HepG2 (cell line): ENCODE results near the gene LAMA5. TPM values are rescaled to one million over a fixed set of nuclear protein-coding genes. Genes with fewer than 3 reads are reported as not detected.

Experiments
- ADNP ChIP-seq: sonication (generic); formaldehyde crosslinking; IDR thresholded peaks from 2 replicates; pipeline ENCODE4 v1.4.0; 2020; ENCODE audit warnings: missing genetic modification reagents
- AGO2 ChIP-seq: fragments of 200-400 bp; formaldehyde crosslinking; optimal IDR thresholded peaks from 2 replicates; pipeline ENCODE3; 2017; ENCODE audit warnings: mild to moderate bottlenecking, low read depth, low read length, moderate library complexity
- ATM ChIP-seq: fragments of 450-650 bp; IDR thresholded peaks from 2 replicates; pipeline ENCODE4 v1.7.1; 2017; ENCODE audit warnings: mild to moderate bottlenecking, borderline replicate concordance
- BCL6 ChIP-seq: IDR thresholded peaks from 2 replicates; pipeline ENCODE4 v1.6.1; 2016; ENCODE audit warnings: missing genetic modification reagents, missing compliant biosample characterization
- HDAC1 ChIP-seq: sonication (generic); formaldehyde crosslinking; IDR thresholded peaks from 2 replicates; pipeline ENCODE4 v1.5.1; 2020; ENCODE audit warnings: mild to moderate bottlenecking, missing genetic modification reagents
- IKZF1 ChIP-seq: fragments of 450-650 bp; IDR thresholded peaks from 2 replicates; pipeline ENCODE4 v1.7.1; 2016
- NFKBIZ ChIP-seq: IDR thresholded peaks from 2 replicates; pipeline ENCODE4 v1.6.1; 2018; ENCODE audit warnings: missing genetic modification reagents, missing compliant biosample characterization
- ZFP36L1 ChIP-seq: sonication (generic); formaldehyde crosslinking; IDR thresholded peaks from 2 replicates; pipeline ENCODE4 v1.8.0; 2022; ENCODE audit warnings: mild to moderate bottlenecking, missing genetic modification reagents, moderate library complexity
- ZNF230 ChIP-seq: sonication (generic); formaldehyde crosslinking; IDR thresholded peaks from 2 replicates; pipeline ENCODE4 v1.4.0; 2020; ENCODE audit warnings: mild to moderate bottlenecking, missing genetic modification reagents
- ZNF501 ChIP-seq: sonication (generic); formaldehyde crosslinking; IDR thresholded peaks from 2 replicates; pipeline ENCODE4 v1.5.1; 2020; ENCODE audit warnings: mild to moderate bottlenecking, moderate library complexity, missing genetic modification reagents
- ZNF546 ChIP-seq: sonication (generic); formaldehyde crosslinking; conservative IDR thresholded peaks from 2 replicates; pipeline ENCODE4 v1.8.1; 2023; ENCODE audit warnings: mild to moderate bottlenecking, missing genetic modification reagents
- ZNF629 ChIP-seq: sonication (generic); formaldehyde crosslinking; conservative IDR thresholded peaks from 2 replicates; pipeline ENCODE4 v1.5.0; 2020; ENCODE audit warnings: missing genetic modification reagents
- ZNF660 ChIP-seq: sonication (generic); formaldehyde crosslinking; IDR thresholded peaks from 2 replicates; pipeline ENCODE4 v1.5.1; 2020; ENCODE audit warnings: mild to moderate bottlenecking, low read depth, missing genetic modification reagents, borderline replicate concordance
- polyA plus RNA-seq, 8 experiments: library from polyadenylated mRNA; depleted of rRNA in 3 of 8; stranded (reverse) in 7 of 8; unstranded in 1 of 8; fragments of >200 nt; fragmentation: Illumina TruSeq in 4 of 8; extraction: Trizol in 4 of 8; gene quantifications; 2 replicates each; pipeline versions ENCODE4 v1.2.1 to v1.2.3, GENCODE V29; 2011 to 2016; ENCODE audit warnings: low read depth in 4 of 8, missing spikeins in 1 of 8, mixed read lengths in 1 of 8; ENCODE audit not compliant: insufficient read depth in 1 of 8
- total RNA-seq, 5 experiments: library from RNA; depleted of rRNA; stranded (reverse); fragments of >200 nt; fragmentation: Illumina TruSeq; extraction: Trizol; gene quantifications; 2 replicates each; pipeline ENCODE4 v1.2.3, GENCODE V29; 2016; ENCODE audit warnings: low read depth in 1 of 5
- TF ChIP-seq, protein P1 (sequence below): sonication (generic); formaldehyde crosslinking; IDR thresholded peaks from 2 replicates; pipeline ENCODE4 v1.5.0; 2020; ENCODE audit warnings: missing genetic modification reagents
- TF ChIP-seq, protein P2 (sequence below): sonication (generic); formaldehyde crosslinking; IDR thresholded peaks from 2 replicates; pipeline ENCODE4 v1.4.0; 2020; ENCODE audit warnings: mild to moderate bottlenecking, low read depth, missing genetic modification reagents
- TF ChIP-seq, protein P3 (sequence below): IDR thresholded peaks from 2 replicates; pipeline ENCODE4 v1.6.1; 2016; ENCODE audit warnings: low read depth, control low read depth
- TF ChIP-seq, protein P4 (sequence below): sonication (generic); formaldehyde crosslinking; IDR thresholded peaks from 2 replicates; pipeline ENCODE4 v1.5.0; 2020; ENCODE audit warnings: mild to moderate bottlenecking, low read depth, missing genetic modification reagents, borderline replicate concordance
- TF ChIP-seq, protein P5 (sequence below): sonication (generic); formaldehyde crosslinking; IDR thresholded peaks from 2 replicates; pipeline ENCODE4 v1.4.0; 2020; ENCODE audit warnings: missing genetic modification reagents, borderline replicate concordance
- TF ChIP-seq, protein P6 (sequence below): sonication (generic); formaldehyde crosslinking; IDR thresholded peaks from 2 replicates; pipeline ENCODE4 v1.4.0; 2020; ENCODE audit warnings: mild to moderate bottlenecking, missing genetic modification reagents

LAMA5 gene
- total and polyA plus RNA-seq, 2 of the 13 experiments (the other 11 are each of a cell fraction or from before 2014, with no cell fraction given): 21.0 to 44.7 TPM

DNA sequence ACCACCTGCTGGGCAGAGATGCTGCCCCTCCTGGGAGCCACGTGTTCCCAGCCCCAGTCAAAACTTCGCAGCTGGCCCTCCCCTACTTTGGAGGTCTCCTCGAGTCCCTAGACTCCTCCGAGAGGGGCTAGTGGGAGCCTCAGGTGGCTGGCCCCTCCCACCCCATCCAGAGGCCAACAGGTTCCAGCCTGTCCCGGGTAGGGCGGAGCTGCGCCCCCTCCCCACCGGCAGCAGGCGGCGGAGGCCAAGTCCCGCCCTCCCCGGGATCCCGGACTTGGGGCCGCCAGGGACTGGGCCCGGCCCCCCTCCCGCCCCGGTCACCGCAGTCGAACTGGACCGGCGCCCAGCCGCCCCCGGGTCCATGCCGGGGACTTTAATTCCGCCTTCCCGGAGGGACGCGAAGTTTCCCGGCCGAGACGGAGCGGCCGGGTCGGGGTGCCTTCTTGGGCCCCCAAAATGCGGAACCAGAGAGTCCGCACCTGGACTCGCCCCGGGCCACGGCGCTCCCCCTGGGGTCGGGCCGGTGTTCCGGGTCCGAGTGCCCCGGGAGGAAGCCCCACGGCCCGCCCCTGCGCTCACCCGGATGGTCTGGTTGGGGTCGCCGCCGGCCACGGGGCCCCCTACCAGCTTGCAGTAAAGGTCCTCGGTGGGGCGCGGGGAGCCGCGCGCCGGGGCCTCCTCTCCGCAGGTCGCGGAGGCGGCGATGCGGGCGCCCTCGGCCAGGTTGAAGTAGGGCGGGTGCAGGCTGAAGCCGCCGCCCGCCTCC, 559 bp downstream of the LAMA5 start (continued):
- TF ChIP-seq, protein P1, sequence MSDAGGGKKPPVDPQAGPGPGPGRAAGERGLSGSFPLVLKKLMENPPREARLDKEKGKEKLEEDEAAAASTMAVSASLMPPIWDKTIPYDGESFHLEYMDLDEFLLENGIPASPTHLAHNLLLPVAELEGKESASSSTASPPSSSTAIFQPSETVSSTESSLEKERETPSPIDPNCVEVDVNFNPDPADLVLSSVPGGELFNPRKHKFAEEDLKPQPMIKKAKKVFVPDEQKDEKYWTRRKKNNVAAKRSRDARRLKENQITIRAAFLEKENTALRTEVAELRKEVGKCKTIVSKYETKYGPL (CRISPR knock-in tag): no peak
- peak; percentile 72; the same call in 1 of the 2 replicates for TF ChIP-seq ZNF501 (CRISPR knock-in tag)
- TF ChIP-seq ZNF546 (CRISPR knock-in tag): no peak
- TF ChIP-seq ADNP (CRISPR knock-in tag): no peak
- TF ChIP-seq BCL6 (CRISPR knock-in tag): 0 out of 2 replicates have a peak, but pooled peaks have one; percentile 24
- TF ChIP-seq, protein P2, sequence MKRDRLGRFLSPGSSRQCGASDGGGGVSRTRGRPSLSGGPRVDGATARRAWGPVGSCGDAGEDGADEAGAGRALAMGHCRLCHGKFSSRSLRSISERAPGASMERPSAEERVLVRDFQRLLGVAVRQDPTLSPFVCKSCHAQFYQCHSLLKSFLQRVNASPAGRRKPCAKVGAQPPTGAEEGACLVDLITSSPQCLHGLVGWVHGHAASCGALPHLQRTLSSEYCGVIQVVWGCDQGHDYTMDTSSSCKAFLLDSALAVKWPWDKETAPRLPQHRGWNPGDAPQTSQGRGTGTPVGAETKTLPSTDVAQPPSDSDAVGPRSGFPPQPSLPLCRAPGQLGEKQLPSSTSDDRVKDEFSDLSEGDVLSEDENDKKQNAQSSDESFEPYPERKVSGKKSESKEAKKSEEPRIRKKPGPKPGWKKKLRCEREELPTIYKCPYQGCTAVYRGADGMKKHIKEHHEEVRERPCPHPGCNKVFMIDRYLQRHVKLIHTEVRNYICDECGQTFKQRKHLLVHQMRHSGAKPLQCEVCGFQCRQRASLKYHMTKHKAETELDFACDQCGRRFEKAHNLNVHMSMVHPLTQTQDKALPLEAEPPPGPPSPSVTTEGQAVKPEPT: peak; percentile 66; the same call in 1 of the 2 replicates
- TF ChIP-seq NFKBIZ: no peak
- peak; percentile 87 for TF ChIP-seq AGO2
- TF ChIP-seq, protein P3, sequence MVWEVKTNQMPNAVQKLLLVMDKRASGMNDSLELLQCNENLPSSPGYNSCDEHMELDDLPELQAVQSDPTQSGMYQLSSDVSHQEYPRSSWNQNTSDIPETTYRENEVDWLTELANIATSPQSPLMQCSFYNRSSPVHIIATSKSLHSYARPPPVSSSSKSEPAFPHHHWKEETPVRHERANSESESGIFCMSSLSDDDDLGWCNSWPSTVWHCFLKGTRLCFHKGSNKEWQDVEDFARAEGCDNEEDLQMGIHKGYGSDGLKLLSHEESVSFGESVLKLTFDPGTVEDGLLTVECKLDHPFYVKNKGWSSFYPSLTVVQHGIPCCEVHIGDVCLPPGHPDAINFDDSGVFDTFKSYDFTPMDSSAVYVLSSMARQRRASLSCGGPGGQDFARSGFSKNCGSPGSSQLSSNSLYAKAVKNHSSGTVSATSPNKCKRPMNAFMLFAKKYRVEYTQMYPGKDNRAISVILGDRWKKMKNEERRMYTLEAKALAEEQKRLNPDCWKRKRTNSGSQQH (CRISPR knock-in tag): no peak; the same call in 1 of the 2 replicates
- peak; percentile 36 for TF ChIP-seq ZFP36L1
- TF ChIP-seq ZNF629: no peak
- TF ChIP-seq HDAC1: peak; percentile 80
- no peak for TF ChIP-seq IKZF1
- TF ChIP-seq ZNF230 (CRISPR knock-in tag): peak; percentile 72; the same call in 1 of the 2 replicates
- no peak for TF ChIP-seq ATM
- TF ChIP-seq, protein P4, sequence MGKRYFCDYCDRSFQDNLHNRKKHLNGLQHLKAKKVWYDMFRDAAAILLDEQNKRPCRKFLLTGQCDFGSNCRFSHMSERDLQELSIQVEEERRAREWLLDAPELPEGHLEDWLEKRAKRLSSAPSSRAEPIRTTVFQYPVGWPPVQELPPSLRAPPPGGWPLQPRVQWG: no peak
- TF ChIP-seq, protein P5, sequence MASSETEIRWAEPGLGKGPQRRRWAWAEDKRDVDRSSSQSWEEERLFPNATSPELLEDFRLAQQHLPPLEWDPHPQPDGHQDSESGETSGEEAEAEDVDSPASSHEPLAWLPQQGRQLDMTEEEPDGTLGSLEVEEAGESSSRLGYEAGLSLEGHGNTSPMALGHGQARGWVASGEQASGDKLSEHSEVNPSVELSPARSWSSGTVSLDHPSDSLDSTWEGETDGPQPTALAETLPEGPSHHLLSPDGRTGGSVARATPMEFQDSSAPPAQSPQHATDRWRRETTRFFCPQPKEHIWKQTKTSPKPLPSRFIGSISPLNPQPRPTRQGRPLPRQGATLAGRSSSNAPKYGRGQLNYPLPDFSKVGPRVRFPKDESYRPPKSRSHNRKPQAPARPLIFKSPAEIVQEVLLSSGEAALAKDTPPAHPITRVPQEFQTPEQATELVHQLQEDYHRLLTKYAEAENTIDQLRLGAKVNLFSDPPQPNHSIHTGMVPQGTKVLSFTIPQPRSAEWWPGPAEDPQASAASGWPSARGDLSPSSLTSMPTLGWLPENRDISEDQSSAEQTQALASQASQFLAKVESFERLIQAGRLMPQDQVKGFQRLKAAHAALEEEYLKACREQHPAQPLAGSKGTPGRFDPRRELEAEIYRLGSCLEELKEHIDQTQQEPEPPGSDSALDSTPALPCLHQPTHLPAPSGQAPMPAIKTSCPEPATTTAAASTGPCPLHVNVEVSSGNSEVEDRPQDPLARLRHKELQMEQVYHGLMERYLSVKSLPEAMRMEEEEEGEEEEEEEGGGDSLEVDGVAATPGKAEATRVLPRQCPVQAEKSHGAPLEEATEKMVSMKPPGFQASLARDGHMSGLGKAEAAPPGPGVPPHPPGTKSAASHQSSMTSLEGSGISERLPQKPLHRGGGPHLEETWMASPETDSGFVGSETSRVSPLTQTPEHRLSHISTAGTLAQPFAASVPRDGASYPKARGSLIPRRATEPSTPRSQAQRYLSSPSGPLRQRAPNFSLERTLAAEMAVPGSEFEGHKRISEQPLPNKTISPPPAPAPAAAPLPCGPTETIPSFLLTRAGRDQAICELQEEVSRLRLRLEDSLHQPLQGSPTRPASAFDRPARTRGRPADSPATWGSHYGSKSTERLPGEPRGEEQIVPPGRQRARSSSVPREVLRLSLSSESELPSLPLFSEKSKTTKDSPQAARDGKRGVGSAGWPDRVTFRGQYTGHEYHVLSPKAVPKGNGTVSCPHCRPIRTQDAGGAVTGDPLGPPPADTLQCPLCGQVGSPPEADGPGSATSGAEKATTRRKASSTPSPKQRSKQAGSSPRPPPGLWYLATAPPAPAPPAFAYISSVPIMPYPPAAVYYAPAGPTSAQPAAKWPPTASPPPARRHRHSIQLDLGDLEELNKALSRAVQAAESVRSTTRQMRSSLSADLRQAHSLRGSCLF (CRISPR knock-in tag): no peak
- TF ChIP-seq, protein P6, sequence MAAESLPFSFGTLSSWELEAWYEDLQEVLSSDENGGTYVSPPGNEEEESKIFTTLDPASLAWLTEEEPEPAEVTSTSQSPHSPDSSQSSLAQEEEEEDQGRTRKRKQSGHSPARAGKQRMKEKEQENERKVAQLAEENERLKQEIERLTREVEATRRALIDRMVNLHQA: no peak
- TF ChIP-seq ZNF660 (CRISPR knock-in tag): no peak
